OCI-LY7 (cell line): ENCODE data around the gene ZNF619. TPM values are rescaled to one million over a fixed set of nuclear protein-coding genes. Genes with fewer than 3 reads are reported as not detected.
"Not testable (repeated sequence)": the region's sequence is repeated elsewhere in the genome, so short reads cannot be mapped to it uniquely, and the experiment has no call there.

Experiments used
- BruUV-seq: library from RNA; stranded (reverse); fragments of 400-500 nt; replicated peaks from 2 replicates; lab custom pipeline; 2021; lab: Mats Ljungman, UMichigan
- CTCF ChIA-PET: fragments of 300-600 bp; sonication (Branson Sonifier 250); formaldehyde crosslinking; loops from one replicate; lab custom pipeline; 2022; ENCODE audit warnings: antibody characterized with exemption; ENCODE audit not compliant: unreplicated experiment; lab: Charles Lee
- POLR2A ChIA-PET: fragments of 300-600 bp; sonication (Branson Sonifier 250); formaldehyde crosslinking; loops from one replicate; lab custom pipeline; 2022; ENCODE audit warnings: antibody characterized with exemption; lab: Charles Lee
- DNase-seq: peaks from one replicate; pipeline ENCODE4 v3.0.0-alpha.2; 2015; ENCODE audit warnings: low spot score
- H2AFZ ChIP-seq: fragments of 200-600 bp; sonication (generic), shearing (Covaris generic); 2 replicates; pipeline ENCODE4 v1.6.1; 2014; ENCODE audit warnings: mild to moderate bottlenecking, antibody characterized with exemption, low read length, moderate library complexity
- H3K27ac ChIP-seq: fragments of 200-600 bp; sonication (generic); 2 replicates; pipeline ENCODE4 v1.5.1; 2014; ENCODE audit warnings: mixed run types, low read depth, mild to moderate bottlenecking, moderate library complexity, low read length, inconsistent platforms; ENCODE audit not compliant: poor library complexity, severe bottlenecking
- H3K36me3 ChIP-seq: fragments of 200-600 bp; sonication (generic); 2 replicates; pipeline ENCODE4 v1.6.1; 2014; ENCODE audit warnings: mild to moderate bottlenecking, antibody characterized with exemption, low read length, moderate library complexity, mixed read lengths; ENCODE audit not compliant: insufficient read depth
- H3K4me1 ChIP-seq: fragments of 200-600 bp; sonication (generic); 2 replicates; pipeline ENCODE4 v1.5.1; 2014; ENCODE audit warnings: mild to moderate bottlenecking, low read length; ENCODE audit not compliant: insufficient read depth, poor library complexity, severe bottlenecking
- H3K4me2 ChIP-seq: fragments of 200-600 bp; sonication (generic); 2 replicates; pipeline ENCODE4 v1.6.1; 2014; ENCODE audit warnings: mild to moderate bottlenecking, low read length
- H3K4me3 ChIP-seq: fragments of 200-600 bp; sonication (generic); 2 replicates; pipeline ENCODE4 v1.5.1; 2014; ENCODE audit warnings: mild to moderate bottlenecking, low read depth, low read length; ENCODE audit not compliant: poor library complexity, severe bottlenecking
- H3K79me2 ChIP-seq: fragments of 200-600 bp; sonication (generic); 2 replicates; pipeline ENCODE4 v1.6.1; 2016; ENCODE audit warnings: low read depth, mild to moderate bottlenecking, low read length, moderate library complexity, mixed read lengths; ENCODE audit not compliant: insufficient read depth
- H3K9me2 ChIP-seq: fragments of 200-600 bp; sonication (generic); 2 replicates; pipeline ENCODE4 v1.6.1; 2016; ENCODE audit warnings: mild to moderate bottlenecking, low read length, mixed read lengths; ENCODE audit not compliant: insufficient read depth
- H3K9me3 ChIP-seq: fragments of 200-600 bp; sonication (generic); 2 replicates; pipeline ENCODE4 v1.6.1; 2014; ENCODE audit warnings: mild to moderate bottlenecking, mixed run types, low read length, mixed read lengths
- H4K20me1 ChIP-seq: fragments of 200-600 bp; sonication (generic); 2 replicates; pipeline ENCODE4 v1.6.1; 2014; ENCODE audit warnings: mild to moderate bottlenecking, antibody characterized with exemption, low read length, moderate library complexity, mixed read lengths; ENCODE audit not compliant: insufficient read depth
- CTCF ChIP-seq: fragments of 200-600 bp; sonication (generic); conservative IDR thresholded peaks from 2 replicates; pipeline ENCODE4 v1.5.1; 2014; ENCODE audit warnings: mild to moderate bottlenecking, antibody characterized with exemption, low read length, moderate library complexity, mixed read lengths
- EZH2phosphoT487 ChIP-seq: fragments of 200-600 bp; sonication (generic); IDR thresholded peaks from 2 replicates; pipeline ENCODE4 v1.6.1; 2018; ENCODE audit warnings: low read depth, borderline replicate concordance, mild to moderate bottlenecking, mixed run types, antibody characterized with exemption, low read length, moderate library complexity, mixed read lengths
- intact Hi-C: fragments of 100-400 bp; cut with micrococcal nuclease; formaldehyde crosslinking; loops from one replicate; pipeline ENCODE4 v1.10.0; 2022; ENCODE audit not compliant: unreplicated experiment
- total RNA-seq, 2 experiments: library from RNA; depleted of rRNA in 1 of 2; stranded (reverse); fragments of >200 nt in 1 of 2; shearing (Covaris generic) in 1 of 2; gene quantifications; 2 replicates each; pipeline ENCODE4 v1.2.3, GENCODE V29; 2014 to 2022

The ZNF619 gene
- total RNA-seq, 2 experiments from 2014 or later, result 0.16 to 0.80 TPM

- no peak for DNase-seq
- H3K4me3 ChIP-seq, result peak overlapping the region; percentile 98
- H3K27ac ChIP-seq, result peak overlapping the region; percentile 80
- CTCF ChIA-PET, result no interaction called here
- H3K4me1 ChIP-seq, result peaks cover 40% of the 10 kb centered on the region
- no peaks in the 10 kb centered on the region for H3K9me2 ChIP-seq
- no peak for TF ChIP-seq EZH2phosphoT487
- TF ChIP-seq CTCF, result no peak
- no peaks in the 10 kb centered on the region for H3K9me3 ChIP-seq
- H3K36me3 ChIP-seq, result peaks cover 62% of the 10 kb centered on the region
- no peak overlapping the region for H2AFZ ChIP-seq
- POLR2A ChIA-PET, result interaction anchor here (0.9 to 1.6 kb wide), 4 partner anchors 13 to 67 kb away, joined by 3 to 6 read pairs (median 4); partner anchors contain the start of genes ZNF619 and ZNF621
- intact Hi-C loops, result loop anchor here (5.0 to 10.0 kb wide), 2 partner anchors 259 to 1506 kb away; partner anchors contain the start of gene ULK4
- peaks cover 23% of the 10 kb centered on the region for H4K20me1 ChIP-seq
- BruUV-seq, result no TSS peak
- H3K79me2 ChIP-seq, result peaks cover 48% of the 10 kb centered on the region
- H3K4me2 ChIP-seq, result peak overlapping the region; percentile 78
Observed at GRCh38 chr3:40458473-40458872, 18.4 kb upstream of the ZNF619 start.

GRCh38 chr3:40460481-40460880 lies 16.4 kb upstream of the ZNF619 start:
- CTCF ChIA-PET, intact Hi-C loops, H3K9me2 ChIP-seq: not testable (repeated sequence)

DNA sequence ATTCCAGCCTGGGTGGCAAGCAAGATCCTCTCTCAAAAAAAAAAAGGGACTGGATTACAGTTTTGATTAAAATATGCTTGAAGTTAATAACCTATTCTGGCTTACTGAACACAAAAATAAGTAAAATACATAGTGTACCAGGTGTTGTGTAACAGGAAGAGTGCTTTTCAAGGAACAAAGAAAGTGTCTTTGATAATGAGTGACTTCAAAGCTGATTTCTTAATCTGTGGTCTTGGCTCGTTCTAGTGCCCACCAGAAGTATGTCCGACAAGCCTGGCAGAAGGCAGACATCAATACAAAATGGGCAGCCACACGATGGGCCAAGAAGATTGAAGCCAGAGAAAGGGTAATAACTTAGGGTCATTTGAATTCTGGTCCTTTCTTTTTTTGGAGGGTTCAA lies 15.8 kb upstream of the ZNF619 start:
- H2AFZ ChIP-seq, result no peak overlapping the region
- TF ChIP-seq CTCF, result no peak
- TF ChIP-seq EZH2phosphoT487, result no peak
- ChIA-PET POLR2A (interaction anchor here (0.9 to 1.2 kb wide), 2 partner anchors 9 to 17 kb away, joined by 3 to 4 read pairs; no protein-coding TSS in a partner anchor), CTCF (no interaction called here)
- peaks cover 48% of the 10 kb centered on the region for H3K79me2 ChIP-seq
- no peak overlapping the region for H3K27ac ChIP-seq
- BruUV-seq, result no TSS peak
- no peak overlapping the region for H3K4me3 ChIP-seq
- H3K9me3 ChIP-seq, result no peaks in the 10 kb centered on the region
- no peaks in the 10 kb centered on the region for H3K9me2 ChIP-seq
- peaks cover 28% of the 10 kb centered on the region for H3K4me1 ChIP-seq
- intact Hi-C loops, result no loop called here
- peaks cover 85% of the 10 kb centered on the region for H3K36me3 ChIP-seq
- no peak for DNase-seq
- H3K4me2 ChIP-seq, result no peak overlapping the region; the same call in 1 of the 2 replicates
- peaks cover 26% of the 10 kb centered on the region for H4K20me1 ChIP-seq

More at GRCh38 chr3:40460481-40460880, 16.4 kb upstream of the ZNF619 start:
- not testable (repeated sequence) for H3K27ac ChIP-seq, H2AFZ ChIP-seq, H3K9me3 ChIP-seq, BruUV-seq, DNase-seq, H3K4me3 ChIP-seq
- peaks cover 31% of the 10 kb centered on the region for H3K4me1 ChIP-seq
- peaks cover 82% of the 10 kb centered on the region for H3K36me3 ChIP-seq
- peaks cover 48% of the 10 kb centered on the region for H3K79me2 ChIP-seq
- peaks cover 26% of the 10 kb centered on the region for H4K20me1 ChIP-seq
- POLR2A ChIA-PET, result interaction anchor here (1.2 kb wide), 1 partner anchor 18 kb away, joined by 4 read pairs; no protein-coding TSS in a partner anchor
- 0 out of 2 replicates have a peak overlapping the region, but pooled peaks have one; percentile 7 for H3K4me2 ChIP-seq

DNA sequence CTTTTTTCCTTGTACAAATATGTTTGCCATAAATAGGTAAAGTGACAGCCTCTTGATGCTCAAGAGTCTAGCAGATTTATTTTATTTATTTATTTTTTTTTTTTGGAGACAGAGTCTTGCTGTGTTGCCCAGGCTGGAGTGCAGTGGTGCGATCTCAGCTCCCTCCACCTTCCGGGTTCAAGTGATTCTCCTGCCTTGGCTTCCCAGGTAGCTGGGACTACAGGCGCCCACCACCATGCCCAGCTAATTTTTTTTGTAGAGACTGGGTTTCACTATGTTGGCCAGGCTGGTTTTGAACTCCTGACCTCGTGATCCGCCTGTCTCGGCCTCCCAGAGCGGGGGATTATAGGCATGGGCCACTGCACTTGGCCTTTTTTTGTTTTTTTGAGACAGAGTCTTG lies 14.1 kb upstream of the ZNF619 start:
- H3K27ac ChIP-seq, H3K9me2 ChIP-seq, H3K4me3 ChIP-seq, POLR2A ChIA-PET, H3K9me3 ChIP-seq, intact Hi-C loops, CTCF ChIA-PET, DNase-seq, H3K4me2 ChIP-seq, H2AFZ ChIP-seq, BruUV-seq: not testable (repeated sequence)
- peaks cover 26% of the 10 kb centered on the region for H4K20me1 ChIP-seq
- peaks cover 23% of the 10 kb centered on the region for H3K4me1 ChIP-seq
- peaks cover 92% of the 10 kb centered on the region for H3K36me3 ChIP-seq
- peaks cover 34% of the 10 kb centered on the region for H3K79me2 ChIP-seq
